ENCODE results near the gene MINDY3.
"Not testable (repeated sequence)": the region's sequence is repeated elsewhere in the genome, so short reads cannot be mapped to it uniquely, and the experiment has no call there.

The MINDY3 gene

DNA sequence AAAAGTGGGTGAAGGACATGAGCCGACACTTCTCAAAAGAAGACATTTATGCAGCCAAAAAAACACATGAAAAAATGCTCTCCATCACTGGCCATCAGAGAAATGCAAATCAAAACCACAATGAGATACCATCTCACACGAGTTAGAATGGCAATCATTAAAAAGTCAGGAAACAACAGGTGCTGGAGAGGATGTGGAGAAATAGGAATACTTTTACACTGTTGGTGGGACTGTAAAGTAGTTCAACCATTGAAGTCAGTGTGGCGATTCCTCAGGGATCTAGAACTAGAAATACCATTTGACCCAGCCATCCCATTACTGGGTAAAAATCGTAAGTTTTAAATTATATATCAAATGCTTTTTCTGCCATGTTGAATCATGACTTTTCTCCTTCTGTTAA lies 85.8 kb downstream of the MINDY3 start:
- not testable (repeated sequence) for DNase-seq

DNA sequence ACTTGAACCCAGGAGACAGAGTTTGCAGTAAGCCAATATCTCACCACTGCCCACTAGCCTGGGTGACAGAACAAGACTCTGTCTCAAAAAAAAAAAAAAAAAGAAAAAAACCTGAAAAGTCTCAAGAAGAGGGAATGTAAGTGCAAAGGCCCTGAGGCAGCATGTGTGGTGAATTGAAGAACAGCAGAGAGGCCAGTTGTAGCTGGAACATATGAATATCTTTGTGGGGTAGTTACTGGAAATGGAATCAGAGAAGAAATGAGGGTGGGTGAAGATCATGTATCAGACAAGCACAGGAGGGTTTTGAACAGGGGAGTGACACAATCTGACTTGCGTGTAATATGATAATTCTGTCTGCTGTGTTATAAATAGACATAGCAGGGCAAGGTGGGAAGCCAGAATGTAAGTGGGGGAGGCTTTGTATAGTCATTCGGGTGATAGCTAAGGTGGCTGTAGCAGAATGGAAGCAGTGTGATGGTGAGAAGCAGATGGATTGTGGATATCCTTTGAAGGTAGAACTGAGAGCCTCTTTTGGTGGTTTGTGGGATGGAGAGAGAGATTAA lies 95.3 kb downstream of the MINDY3 start:
- DNase-seq: no peak

DNA sequence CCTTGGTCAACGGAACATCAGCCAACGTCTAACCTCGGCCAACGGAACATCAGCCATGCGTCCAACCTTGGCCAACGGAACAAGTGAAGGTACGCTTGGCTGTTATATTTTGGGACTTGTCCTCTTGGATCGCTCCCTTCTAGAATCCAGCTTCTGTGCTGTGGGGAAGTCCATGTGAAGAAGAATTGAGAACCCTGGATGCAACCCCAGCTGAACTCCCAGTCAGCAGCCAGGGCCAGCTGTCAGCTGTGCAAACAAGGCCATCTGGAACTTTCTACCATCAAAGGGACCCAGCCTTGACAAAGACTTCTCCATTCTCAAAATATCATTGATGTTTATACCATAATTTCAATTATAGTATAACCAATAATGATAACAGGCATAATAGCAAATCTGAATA lies 97.3 kb downstream of the MINDY3 start:
- DNase-seq: no peak

GRCh38 chr10:15762239-15762638 lies 98.1 kb downstream of the MINDY3 start:
- not testable (repeated sequence) for DNase-seq

DNA sequence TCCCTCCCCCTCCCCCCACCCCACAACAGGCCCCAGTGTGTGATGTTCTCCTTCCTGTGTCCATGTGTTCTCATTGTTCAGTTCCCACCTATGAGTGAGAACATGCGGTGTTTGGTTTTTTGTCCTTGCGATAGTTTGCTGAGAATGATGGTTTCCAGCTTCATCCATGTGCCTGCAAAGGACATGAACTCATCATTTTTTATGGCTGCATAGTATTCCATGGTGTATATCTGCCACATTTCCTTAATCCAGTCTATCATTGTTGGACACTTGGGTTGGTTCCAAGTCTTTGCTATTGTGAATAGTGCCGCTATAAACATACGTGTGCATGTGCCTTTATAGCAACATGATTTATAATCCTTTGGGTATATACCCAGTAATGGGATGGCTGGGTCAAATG lies 99.1 kb downstream of the MINDY3 start:
- DNase-seq: not testable (repeated sequence)

GRCh38 chr10:15760681-15761080 lies 99.6 kb downstream of the MINDY3 start:
- no peak for DNase-seq

- no peak for DNase-seq
Observed at GRCh38 chr10:15759265-15759664, 101.0 kb downstream of the MINDY3 start.

DNA sequence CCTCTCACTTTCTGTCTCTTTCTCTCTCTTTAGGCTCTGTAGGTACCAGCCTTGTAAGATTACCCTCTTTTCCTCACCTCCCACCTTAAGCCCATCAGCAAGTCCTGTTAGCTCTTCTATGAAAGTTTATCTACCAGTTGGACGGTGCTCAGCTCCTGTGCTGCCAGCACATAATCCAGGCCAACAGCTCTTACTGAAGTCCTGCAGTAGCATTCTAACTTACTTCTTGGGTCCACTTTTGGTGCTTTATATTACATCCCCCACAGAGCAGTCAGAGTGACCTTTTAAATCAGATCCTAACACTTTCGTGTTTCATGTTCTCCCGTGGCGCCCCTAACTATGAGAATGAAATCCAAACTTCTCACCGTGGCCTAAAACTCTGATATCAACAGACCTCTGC lies 101.7 kb downstream of the MINDY3 start:
- DNase-seq: no peak

GRCh38 chr10:15754937-15755336 lies 105.4 kb downstream of the MINDY3 start:
- DNase-seq: no peak

- no peak for DNase-seq
Observed at GRCh38 chr10:15751046-15751445, 109.3 kb downstream of the MINDY3 start.

GRCh38 chr10:15748126-15748525 lies 112.2 kb downstream of the MINDY3 start:
- peak; percentile 71 for DNase-seq

- DNase-seq: no peak
Observed at GRCh38 chr10:15747632-15748031, 112.7 kb downstream of the MINDY3 start.

GRCh38 chr10:15745751-15746150 lies 114.6 kb downstream of the MINDY3 start:
- peak; percentile 84 for DNase-seq

DNA sequence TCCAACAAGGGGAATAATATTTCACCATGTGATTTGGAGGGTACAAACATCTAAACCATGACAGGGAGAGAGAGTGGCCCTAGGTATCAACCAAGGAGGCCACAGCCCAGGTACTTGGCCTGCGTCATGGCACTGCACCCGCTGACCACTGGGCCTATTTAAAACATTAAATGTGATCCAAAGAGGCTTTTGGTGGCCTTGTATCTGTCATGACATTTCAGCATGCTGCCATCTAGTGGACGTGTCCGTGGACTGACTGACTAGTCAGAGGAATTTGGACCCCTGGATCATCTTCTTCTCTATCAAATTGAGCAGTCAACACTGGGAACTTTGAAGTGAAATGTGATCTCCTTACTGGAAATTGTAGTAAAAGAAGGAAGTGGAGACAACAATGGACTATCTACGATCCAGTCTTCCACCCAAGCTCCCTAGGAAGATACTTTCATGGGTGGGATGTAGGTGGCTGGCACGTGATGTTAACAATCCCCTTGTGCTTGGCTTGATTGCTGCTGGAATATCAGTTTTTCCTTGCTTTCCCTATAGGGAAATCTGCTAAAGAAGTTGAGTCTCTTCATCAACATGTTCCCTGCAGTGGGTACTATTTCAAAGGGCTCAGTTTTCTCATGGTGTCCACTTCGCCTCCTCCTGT lies 116.0 kb downstream of the MINDY3 start:
- no peak for DNase-seq

- no peak for DNase-seq
Observed at GRCh38 chr10:15743443-15743842, 116.9 kb downstream of the MINDY3 start.

GRCh38 chr10:15742836-15743235 lies 117.5 kb downstream of the MINDY3 start:
- no peak for DNase-seq

DNA sequence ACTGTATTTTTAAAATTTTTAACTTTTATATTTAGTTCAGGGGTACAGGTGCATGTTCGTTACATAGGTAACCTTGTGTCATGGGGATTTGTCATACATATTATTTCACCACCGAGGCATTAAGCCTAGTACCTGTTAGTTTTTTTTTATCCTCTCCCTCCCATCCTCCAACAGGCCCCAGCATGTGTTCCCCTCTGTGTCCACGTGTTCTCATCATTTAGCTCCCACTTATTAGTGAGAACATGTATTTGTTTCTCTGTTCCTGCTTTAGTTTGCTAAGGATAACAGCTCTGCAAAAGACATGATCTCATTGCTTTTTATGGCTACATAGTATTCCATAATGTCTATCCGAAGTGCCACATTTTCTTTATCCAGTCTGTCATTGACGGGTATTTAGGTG lies 118.2 kb downstream of the MINDY3 start:
- DNase-seq: no peak

- DNase-seq: no peak
Observed at GRCh38 chr10:15741581-15741980, 118.7 kb downstream of the MINDY3 start.

- DNase-seq: no peak
Observed at GRCh38 chr10:15740261-15740660, 120.0 kb downstream of the MINDY3 start.

GRCh38 chr10:15739254-15739970 lies 120.9 kb downstream of the MINDY3 start:
- DNase-seq: peak; percentile 63

- DNase-seq: peak; percentile 80
Observed at GRCh38 chr10:15738270-15738925, 121.9 kb downstream of the MINDY3 start.

- DNase-seq: no peak
Observed at GRCh38 chr10:15737656-15738055, 122.7 kb downstream of the MINDY3 start.

- DNase-seq: peak; percentile 87
Observed at GRCh38 chr10:15735763-15736162, 124.5 kb downstream of the MINDY3 start.

DNA sequence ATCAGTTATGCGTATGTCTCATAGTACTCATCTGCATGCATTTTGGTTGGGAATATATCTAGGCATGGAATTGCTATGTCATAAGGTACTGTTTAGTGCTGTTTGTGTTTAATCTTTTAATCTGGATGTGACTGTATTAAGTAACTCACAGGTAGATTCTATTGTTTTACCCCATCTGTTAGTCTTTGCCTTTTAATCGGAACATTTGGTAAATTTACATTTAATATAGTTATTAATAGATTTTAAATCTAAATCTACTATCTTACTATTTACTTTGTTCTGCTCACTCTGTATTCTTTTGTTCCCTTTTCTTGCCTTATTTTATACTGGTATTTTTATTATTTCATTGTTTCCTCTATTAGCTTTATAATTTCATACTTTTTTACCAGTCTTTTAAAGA lies 130.0 kb downstream of the MINDY3 start:
- DNase-seq: no peak

Data from left hindlimb (tissue), 1 donor.